Neural progenitor cell (in vitro differentiated cells): ENCODE measurements around the gene MYBL2. TPM values are rescaled to one million over a fixed set of nuclear protein-coding genes. Genes with fewer than 3 reads are reported as not detected.

ENCODE experiments used
- DNase-seq: peaks from one replicate; pipeline ENCODE4 v3.0.0-alpha.2; 2016; ENCODE audit warnings: low spot score
- H2AFZ ChIP-seq: fragments of 200-600 bp; sonication (generic); replicated peaks from 2 replicates; pipeline ENCODE4 v1.6.1; 2016; ENCODE audit warnings: antibody characterized with exemption
- H3F3A ChIP-seq: fragments of 200-600 bp; sonication (generic); 2 replicates; pipeline ENCODE4 v1.6.1; 2016; ENCODE audit warnings: antibody characterized with exemption, low read depth
- H3K27ac ChIP-seq: fragments of 200-600 bp; sonication (generic); 2 replicates; pipeline ENCODE4 v1.5.1; 2016; ENCODE audit warnings: mild to moderate bottlenecking
- H3K27me3 ChIP-seq: fragments of 200-600 bp; sonication (generic); 2 replicates; pipeline ENCODE4 v1.6.1; 2016; ENCODE audit warnings: mild to moderate bottlenecking, moderate library complexity
- H3K36me3 ChIP-seq: fragments of 200-600 bp; sonication (generic); 2 replicates; pipeline ENCODE4 v1.5.1; 2016
- H3K4me1 ChIP-seq: fragments of 200-600 bp; sonication (generic); 2 replicates; pipeline ENCODE4 v1.6.1; 2016; ENCODE audit warnings: mixed run types
- H3K4me2 ChIP-seq: fragments of 200-600 bp; sonication (generic); 2 replicates; pipeline ENCODE4 v1.6.1; 2016
- H3K4me3 ChIP-seq: fragments of 200-600 bp; sonication (generic); 2 replicates; pipeline ENCODE4 v1.5.1; 2016
- H3K79me2 ChIP-seq: fragments of 200-600 bp; sonication (generic); 2 replicates; pipeline ENCODE4 v1.6.1; 2016; ENCODE audit warnings: low read depth
- H3K9ac ChIP-seq: fragments of 200-600 bp; sonication (generic); 2 replicates; pipeline ENCODE4 v1.6.1; 2016
- H3K9me3 ChIP-seq: fragments of 200-600 bp; sonication (generic); 2 replicates; pipeline ENCODE4 v1.5.1; 2016; ENCODE audit warnings: low read depth
- H4K20me1 ChIP-seq: fragments of 200-600 bp; sonication (generic); 2 replicates; pipeline ENCODE4 v1.6.1; 2016; ENCODE audit warnings: low read depth
- H3K27ac Mint-ChIP-seq: 3 replicates; pipeline ENCODE4 v1.8.0; 2021; ENCODE audit warnings: mixed read lengths
- H3K27me3 Mint-ChIP-seq: 2 replicates; pipeline ENCODE4 v1.8.0; 2022; ENCODE audit warnings: low read depth, mild to moderate bottlenecking, inconsistent platforms, moderate library complexity, mixed read lengths; ENCODE audit not compliant: insufficient read depth
- H3K36me3 Mint-ChIP-seq: 3 replicates; pipeline ENCODE4 v1.8.0; 2021; ENCODE audit warnings: mixed read lengths
- H3K4me1 Mint-ChIP-seq: 3 replicates; pipeline ENCODE4 v1.8.0; 2021; ENCODE audit warnings: mixed read lengths
- H3K4me3 Mint-ChIP-seq: 3 replicates; pipeline ENCODE4 v1.8.0; 2021; ENCODE audit warnings: mild to moderate bottlenecking, moderate library complexity, mixed read lengths
- H3K9me3 Mint-ChIP-seq: 3 replicates; pipeline ENCODE4 v1.8.0; 2020; ENCODE audit warnings: mixed read lengths
- EZH2 ChIP-seq: fragments of 200-600 bp; sonication (generic); IDR thresholded peaks from 2 replicates; pipeline ENCODE4 v1.6.1; 2017; ENCODE audit warnings: antibody characterized with exemption, mild to moderate bottlenecking, moderate library complexity
- EZH2phosphoT487 ChIP-seq: fragments of 200-600 bp; sonication (generic); IDR thresholded peaks from 2 replicates; pipeline ENCODE4 v1.6.1; 2017; ENCODE audit warnings: antibody characterized with exemption
- total RNA-seq: library from RNA; depleted of rRNA; stranded (reverse); fragments of >200 nt; gene quantifications from 2 replicates; pipeline ENCODE4 v1.2.3, GENCODE V29; 2015; ENCODE audit warnings: low replicate concordance
- TF ChIP-seq, protein P1 (sequence below): fragments of 200-600 bp; sonication (generic); IDR thresholded peaks from 2 replicates; pipeline ENCODE4 v1.5.1; 2017; ENCODE audit warnings: antibody characterized with exemption, mild to moderate bottlenecking

Gene MYBL2
- total RNA-seq, 1 donor from 2014 or later, result 28.8 TPM

DNA sequence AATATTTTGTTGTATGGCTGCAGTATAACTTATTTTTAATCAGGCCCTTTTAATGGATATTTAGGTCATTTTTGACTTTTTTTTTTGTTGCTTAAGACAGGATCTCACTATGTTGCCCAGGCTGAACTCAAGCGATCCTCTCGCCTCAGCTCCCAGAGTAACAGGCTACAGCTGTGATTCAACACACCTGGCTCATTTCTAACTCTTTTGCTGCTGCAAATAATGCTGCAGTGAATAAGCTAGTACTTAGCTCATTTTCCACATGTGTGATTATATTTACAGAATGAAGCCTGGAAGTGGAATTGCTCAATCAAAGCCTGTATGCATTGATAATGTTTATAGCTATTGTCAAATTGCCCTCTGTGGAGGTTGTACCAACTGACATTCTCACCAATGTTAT is 58.8 kb downstream of the MYBL2 start:
- Mint-ChIP-seq H3K4me3 (no peak overlapping the region), H3K27ac (no peak overlapping the region), H3K36me3 (no peaks in the 10 kb centered on the region), H3K27me3 (no peaks in the 10 kb centered on the region), H3K4me1 (no peaks in the 10 kb centered on the region), H3K9me3 (no peaks in the 10 kb centered on the region)
- H3F3A ChIP-seq, result no peaks in the 10 kb centered on the region
- no peaks in the 10 kb centered on the region for H3K9me3 ChIP-seq
- H2AFZ ChIP-seq, result no peak overlapping the region
- H3K4me3 ChIP-seq, result no peak overlapping the region
- H3K36me3 ChIP-seq, result no peaks in the 10 kb centered on the region
- no peaks in the 10 kb centered on the region for H4K20me1 ChIP-seq
- no peak overlapping the region for H3K4me2 ChIP-seq
- DNase-seq, result no peak
- TF ChIP-seq EZH2phosphoT487 (no peak), EZH2 (no peak)
- TF ChIP-seq, protein P1, sequence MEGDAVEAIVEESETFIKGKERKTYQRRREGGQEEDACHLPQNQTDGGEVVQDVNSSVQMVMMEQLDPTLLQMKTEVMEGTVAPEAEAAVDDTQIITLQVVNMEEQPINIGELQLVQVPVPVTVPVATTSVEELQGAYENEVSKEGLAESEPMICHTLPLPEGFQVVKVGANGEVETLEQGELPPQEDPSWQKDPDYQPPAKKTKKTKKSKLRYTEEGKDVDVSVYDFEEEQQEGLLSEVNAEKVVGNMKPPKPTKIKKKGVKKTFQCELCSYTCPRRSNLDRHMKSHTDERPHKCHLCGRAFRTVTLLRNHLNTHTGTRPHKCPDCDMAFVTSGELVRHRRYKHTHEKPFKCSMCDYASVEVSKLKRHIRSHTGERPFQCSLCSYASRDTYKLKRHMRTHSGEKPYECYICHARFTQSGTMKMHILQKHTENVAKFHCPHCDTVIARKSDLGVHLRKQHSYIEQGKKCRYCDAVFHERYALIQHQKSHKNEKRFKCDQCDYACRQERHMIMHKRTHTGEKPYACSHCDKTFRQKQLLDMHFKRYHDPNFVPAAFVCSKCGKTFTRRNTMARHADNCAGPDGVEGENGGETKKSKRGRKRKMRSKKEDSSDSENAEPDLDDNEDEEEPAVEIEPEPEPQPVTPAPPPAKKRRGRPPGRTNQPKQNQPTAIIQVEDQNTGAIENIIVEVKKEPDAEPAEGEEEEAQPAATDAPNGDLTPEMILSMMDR, result no peak
- peaks cover 12% of the 10 kb centered on the region for H3K4me1 ChIP-seq
- no peak overlapping the region for H3K9ac ChIP-seq
- H3K27me3 ChIP-seq, result no peaks in the 10 kb centered on the region
- no peak overlapping the region for H3K27ac ChIP-seq
- no peaks in the 10 kb centered on the region for H3K79me2 ChIP-seq

DNA sequence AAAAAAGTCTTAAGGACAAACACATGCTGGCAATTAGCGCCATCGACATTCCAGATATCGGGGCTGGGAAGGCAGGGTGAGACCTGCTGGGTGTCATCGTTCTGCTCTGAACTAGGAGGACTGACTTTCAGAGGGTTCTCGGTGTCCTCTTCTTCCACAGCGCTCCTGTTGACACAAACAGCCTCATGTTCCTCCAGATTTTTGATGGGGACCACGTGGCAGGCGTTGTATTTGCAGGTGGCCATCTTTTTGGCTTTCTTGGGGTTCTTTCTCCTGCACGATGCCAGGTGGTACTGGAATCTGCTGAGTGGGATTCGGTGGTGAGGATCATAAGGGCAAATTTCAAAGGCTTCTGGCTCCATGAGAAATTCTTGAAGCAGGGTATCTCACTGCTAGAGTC is 59.4 kb downstream of the MYBL2 start:
- Histone ChIP-seq H3K27me3 (no peaks in the 10 kb centered on the region), H3K9me3 (no peaks in the 10 kb centered on the region), H3K36me3 (no peaks in the 10 kb centered on the region), H3K79me2 (no peaks in the 10 kb centered on the region), H3K4me2 (no peak overlapping the region), H2AFZ (no peak overlapping the region), H3K4me3 (no peak overlapping the region), H3K4me1 (peaks cover 7% of the 10 kb centered on the region), H4K20me1 (no peaks in the 10 kb centered on the region), H3K27ac (no peak overlapping the region), H3F3A (no peaks in the 10 kb centered on the region), H3K9ac (no peak overlapping the region)
- Mint-ChIP-seq H3K27me3 (no peaks in the 10 kb centered on the region), H3K36me3 (no peaks in the 10 kb centered on the region), H3K27ac (no peak overlapping the region), H3K9me3 (no peaks in the 10 kb centered on the region), H3K4me1 (no peaks in the 10 kb centered on the region), H3K4me3 (no peak overlapping the region)
- TF ChIP-seq, protein P1, result no peak
- DNase-seq, result no peak

DNA sequence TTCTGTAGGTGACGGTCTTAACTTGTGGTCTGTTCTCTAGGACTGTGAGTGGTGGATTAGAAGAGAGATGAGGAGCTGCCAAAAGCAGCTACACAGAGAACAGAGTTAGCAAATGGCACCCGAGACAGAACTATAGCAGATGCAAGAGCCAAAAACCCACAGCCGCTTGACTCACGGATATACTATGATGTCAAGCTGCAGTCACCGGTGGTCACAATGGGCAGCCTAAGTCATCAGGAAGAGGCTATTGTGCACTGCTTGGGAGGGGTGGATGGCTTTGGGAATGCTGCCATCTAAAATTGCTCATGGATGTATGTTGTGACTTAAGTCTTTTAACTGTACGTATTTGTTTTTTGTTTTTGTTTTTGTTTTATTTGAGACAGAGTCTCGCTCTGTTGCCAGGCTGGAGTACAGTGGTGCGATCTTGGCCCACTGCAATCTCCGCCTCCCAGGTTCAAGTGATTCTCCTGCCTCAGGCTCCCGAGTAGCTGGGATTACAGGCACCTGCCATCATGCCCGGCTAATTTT is 60.0 kb downstream of the MYBL2 start, which contains the start of gene GTSF1L:
Gene GTSF1L, minus strand, starts transcription at position 192 of the 528 bp plus-strand sequence. CDS start 308 bp downstream, outside the sequence.
- Histone ChIP-seq H3K27ac (no peak within 1 kb of the TSS), H3F3A (no peaks in the 10 kb centered on the region), H3K9ac (no peak within 1 kb of the TSS), H2AFZ (no peak within 1 kb of the TSS), H3K27me3 (no peaks in the 10 kb centered on the region), H4K20me1 (no peaks in the 10 kb centered on the region), H3K4me2 (no peak within 1 kb of the TSS), H3K4me3 (no peak within 1 kb of the TSS), H3K36me3 (no peaks in the 10 kb centered on the region), H3K9me3 (no peaks in the 10 kb centered on the region), H3K4me1 (peaks cover 1% of the 10 kb centered on the region), H3K79me2 (no peaks in the 10 kb centered on the region)
- H3K4me3 Mint-ChIP-seq, result no peak within 1 kb of the TSS
- no peaks in the 10 kb centered on the region for H3K4me1 Mint-ChIP-seq
- no peak within 1 kb of the TSS for H3K27ac Mint-ChIP-seq
- TF ChIP-seq EZH2phosphoT487, result no peak
- no peak for TF ChIP-seq EZH2
- TF ChIP-seq, protein P1, result no peak
- no peaks in the 10 kb centered on the region for H3K27me3 Mint-ChIP-seq
- no peak for DNase-seq
- H3K9me3 Mint-ChIP-seq, result no peaks in the 10 kb centered on the region
- H3K36me3 Mint-ChIP-seq, result no peaks in the 10 kb centered on the region
